Endothelial cell of umbilical vein (primary cell): ENCODE results near the gene SLC16A2. TPM values are rescaled to one million over a fixed set of nuclear protein-coding genes. Genes with fewer than 3 reads are reported as not detected.

Source experiments
- BruUV-seq: library from RNA; stranded (reverse); fragments of 400-500 nt; replicated peaks from 2 replicates; lab custom pipeline; 2021; lab: Mats Ljungman, UMichigan
- CTCF ChIA-PET: fragments of 300-600, 350-600 bp; sonication (Branson Sonifier 250); formaldehyde crosslinking; loops from one replicate; lab custom pipeline; 2021; ENCODE audit warnings: antibody characterized with exemption, inconsistent platforms; lab: Charles Lee
- POLR2A ChIA-PET: fragments of 300-600, 350-600 bp; sonication (Branson Sonifier 250); formaldehyde crosslinking; loops from one replicate; lab custom pipeline; 2021; ENCODE audit warnings: antibody characterized with exemption, inconsistent platforms; lab: Charles Lee
- DNase-seq: peaks from one replicate; pipeline ENCODE4 v3.0.0-alpha.2; 2011; ENCODE audit warnings: low read depth, low spot score
- FAIRE-seq: peaks from 2 replicates; lab custom pipeline; 2011; peaks lifted over from hg19 to GRCh38; lab: Jason Lieb, UNC
- H2AFZ ChIP-seq: 2 replicates; pipeline ENCODE4 v1.6.0; 2012; ENCODE audit warnings: low read depth, low read length, control low read depth, inconsistent platforms
- H3K27ac ChIP-seq: 2 replicates; pipeline ENCODE4 v1.5.1; 2011; ENCODE audit warnings: low read depth, mild to moderate bottlenecking, control low read depth, low read length, moderate library complexity; ENCODE audit not compliant: insufficient read depth
- H3K27me3 ChIP-seq, 2 experiments: 2 replicates each; pipeline versions ENCODE4 v1.6.0 to v1.6.1; 2011; ENCODE audit warnings: low read length in 2 of 2, mixed read lengths in 1 of 2; ENCODE audit not compliant: control insufficient read depth in 2 of 2, insufficient read depth in 2 of 2
- H3K36me3 ChIP-seq, 2 experiments: 2 replicates in 1 of 2; 3 replicates in 1 of 2; pipeline ENCODE4 v1.5.1; 2011; ENCODE audit warnings: low read length in 2 of 2, mild to moderate bottlenecking in 1 of 2, moderate library complexity in 1 of 2; ENCODE audit not compliant: control insufficient read depth in 2 of 2, insufficient read depth in 2 of 2; ENCODE audit errors: extremely low read depth in 1 of 2
- H3K4me1 ChIP-seq: 3 replicates; pipeline ENCODE4 v1.5.1; 2011; ENCODE audit warnings: mild to moderate bottlenecking, low read length; ENCODE audit not compliant: control insufficient read depth, insufficient read depth; ENCODE audit errors: extremely low read depth
- H3K4me2 ChIP-seq: 2 replicates; pipeline ENCODE4 v1.6.1; 2011; ENCODE audit warnings: low read length, control low read depth, mixed read lengths; ENCODE audit not compliant: insufficient read depth
- H3K4me3 ChIP-seq, 3 experiments: fragments of 200-600 bp in 1 of 3; sonication (generic), shearing (Covaris generic) in 1 of 3; replicated peaks in 1 of 3; 2 replicates each; pipeline ENCODE4 v1.5.1; 2011 to 2016; ENCODE audit warnings: control low read depth in 3 of 3, low read length in 3 of 3, mild to moderate bottlenecking in 2 of 3, inconsistent platforms in 1 of 3, low read depth in 1 of 3, moderate library complexity in 1 of 3; ENCODE audit not compliant: insufficient read depth in 1 of 3
- H3K79me2 ChIP-seq: 2 replicates; pipeline ENCODE4 v1.6.0; 2012; ENCODE audit warnings: low read length, inconsistent platforms; ENCODE audit not compliant: control insufficient read depth, insufficient read depth
- H3K9ac ChIP-seq: replicated peaks from 2 replicates; pipeline ENCODE3; 2011; ENCODE audit warnings: low read length, control low read depth; ENCODE audit not compliant: insufficient read depth; ENCODE audit errors: extremely low read depth
- H3K9me1 ChIP-seq: replicated peaks from 3 replicates; pipeline ENCODE4 v1.6.0; 2011; ENCODE audit warnings: mild to moderate bottlenecking, low read length; ENCODE audit not compliant: control insufficient read depth, insufficient read depth; ENCODE audit errors: extremely low read depth
- H3K9me3 ChIP-seq: replicated peaks from 2 replicates; pipeline ENCODE4 v1.5.1; 2012; ENCODE audit warnings: low read length, inconsistent platforms; ENCODE audit not compliant: control insufficient read depth, insufficient read depth
- H4K20me1 ChIP-seq: replicated peaks from 2 replicates; pipeline ENCODE3; 2011; ENCODE audit warnings: mild to moderate bottlenecking, low read length; ENCODE audit not compliant: control insufficient read depth, insufficient read depth; ENCODE audit errors: extremely low read depth
- CTCF ChIP-seq, 2 donors: IDR thresholded peaks; 1 replicate in 1 of 2; 2 replicates in 1 of 2; pipeline ENCODE4 v1.5.1; 2011; ENCODE audit warnings: low read length in 2 of 2, mild to moderate bottlenecking in 2 of 2, moderate library complexity in 2 of 2, control low read depth in 1 of 2, inconsistent platforms in 1 of 2, low read depth in 1 of 2; ENCODE audit not compliant: insufficient read depth in 1 of 2; ENCODE audit errors: extremely low read depth in 1 of 2
- EZH2 ChIP-seq: IDR thresholded peaks from 2 replicates; pipeline ENCODE4 v1.6.1; 2012; ENCODE audit warnings: borderline replicate concordance, low read depth, mild to moderate bottlenecking, moderate library complexity, low read length, inconsistent platforms; ENCODE audit not compliant: severe bottlenecking
- FOS ChIP-seq: IDR thresholded peaks from 2 replicates; pipeline ENCODE4 v1.6.1; 2011; ENCODE audit warnings: mild to moderate bottlenecking, low read length, moderate library complexity, borderline replicate concordance; ENCODE audit not compliant: insufficient read depth
- GATA2 ChIP-seq: IDR thresholded peaks from 2 replicates; pipeline ENCODE4 v1.7.0; 2011; ENCODE audit warnings: low read depth, mild to moderate bottlenecking, moderate library complexity, mixed read lengths, low read length; ENCODE audit not compliant: insufficient read length, insufficient read depth
- JUN ChIP-seq: IDR thresholded peaks from 2 replicates; pipeline ENCODE4 v1.6.1; 2011; ENCODE audit warnings: borderline replicate concordance, low read depth; ENCODE audit not compliant: insufficient read length, insufficient read depth
- MAX ChIP-seq: IDR thresholded peaks from 2 replicates; pipeline ENCODE4 v1.6.1; 2011; ENCODE audit not compliant: insufficient read depth, insufficient read length
- MYC ChIP-seq: IDR thresholded peaks from one replicate; pipeline ENCODE4 v1.6.1; 2011; ENCODE audit warnings: mild to moderate bottlenecking, low read depth, low read length
- POLR2A ChIP-seq: IDR thresholded peaks from 2 replicates; pipeline ENCODE4 v1.6.1; 2012; ENCODE audit warnings: low read depth, mild to moderate bottlenecking, control low read depth, low read length
- POLR2AphosphoS5 ChIP-seq: IDR thresholded peaks from 2 replicates; pipeline ENCODE4 v1.6.1; 2012; ENCODE audit warnings: low read depth, mild to moderate bottlenecking, control low read depth, low read length, moderate library complexity; ENCODE audit not compliant: insufficient read depth
- dilution Hi-C: fragments of 300-500 bp; cut with MboI; formaldehyde crosslinking; loops from one replicate; pipeline ENCODE4 v1.15.0; 2019; ENCODE audit warnings: low sequenced_read_pairs; ENCODE audit not compliant: extremely low pct_ligation_motif_present
- intact Hi-C: fragments of 100-400 bp; cut with micrococcal nuclease; formaldehyde crosslinking; loops from one replicate; pipeline ENCODE4 v1.10.0; 2022
- polyA plus RNA-seq, 4 experiments: library from polyadenylated mRNA; depleted of rRNA in 3 of 4; stranded (reverse) in 3 of 4; unstranded in 1 of 4; fragments of >200 nt; gene quantifications; 2 replicates each; pipeline versions ENCODE4 v1.2.1 to v1.2.3, GENCODE V29; 2011 to 2012; ENCODE audit warnings: missing spikeins in 1 of 4
- total RNA-seq: library from RNA; stranded (reverse); gene quantifications from 2 replicates; pipeline ENCODE4 v1.2.3, GENCODE V29; 2021

Gene SLC16A2
- total and polyA plus RNA-seq, 2 donors (not counting 3 experiments of a cell fraction or from before 2014, with no cell fraction given) = 3.1 to 3.6 TPM

- Histone ChIP-seq H3K4me2 (peak overlapping the region; percentile 58), H2AFZ (peak overlapping the region; percentile 89), H3K4me3 (peak overlapping the region in 2 of 3 experiments; percentile 31 to 43), H3K79me2 (no peaks in the 10 kb centered on the region), H3K9me3 (no peaks in the 10 kb centered on the region), H4K20me1 (no peaks in the 10 kb centered on the region), H3K9me1 (no peaks in the 10 kb centered on the region), H3K27me3 (no peaks in the 10 kb centered on the region), H3K4me1 (no peaks in the 10 kb centered on the region), H3K27ac (no peak overlapping the region), H3K36me3 (no peaks in the 10 kb centered on the region), H3K9ac (no peak overlapping the region)
- FAIRE-seq = no peak
- no TSS peak for BruUV-seq
- ChIA-PET CTCF (no interaction called here), POLR2A (no interaction called here)
- intact Hi-C loops (loop anchor here (1.0 to 2.0 kb wide), 3 partner anchors 39 to 128 kb away; no protein-coding TSS in a partner anchor), dilution Hi-C loops (no loop called here)
- DNase-seq = no peak
- no peak for TF ChIP-seq EZH2
- TF ChIP-seq MAX = no peak
- no peak for TF ChIP-seq MYC
- no peak for TF ChIP-seq POLR2A
- TF ChIP-seq GATA2 = no peak
- TF ChIP-seq JUN = no peak
- no peak for TF ChIP-seq POLR2AphosphoS5
- TF ChIP-seq CTCF (IDR thresholded peaks at IDR 0.05; ENCODE audit: extremely low read depth in 1 of 2, insufficient read depth in 1 of 2, low read depth in 1 of 2, low read length in 2 of 2) = no peak
- no peak for TF ChIP-seq FOS
Measured at GRCh38 chrX:74421740-74422352, 553 bp downstream of the SLC16A2 start.
